GM11168 (cell line): ENCODE measurements around the gene TNFSF12.

Experiments used
- in situ Hi-C: fragments of 300-500 bp; cut with MboI; formaldehyde crosslinking; loops from one replicate; pipeline ENCODE4 v1.12.0; 2022; ENCODE audit warnings: low sequenced_read_pairs; ENCODE audit not compliant: unreplicated experiment

Gene TNFSF12, protein sequence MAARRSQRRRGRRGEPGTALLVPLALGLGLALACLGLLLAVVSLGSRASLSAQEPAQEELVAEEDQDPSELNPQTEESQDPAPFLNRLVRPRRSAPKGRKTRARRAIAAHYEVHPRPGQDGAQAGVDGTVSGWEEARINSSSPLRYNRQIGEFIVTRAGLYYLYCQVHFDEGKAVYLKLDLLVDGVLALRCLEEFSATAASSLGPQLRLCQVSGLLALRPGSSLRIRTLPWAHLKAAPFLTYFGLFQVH

GRCh38 chr17:7548585-7549400 lies at the start of gene TNFSF12:
TNFSF12 (plus strand) TSS chr17:7549058; CDS start chr17:7549154, 96 bp downstream.
- in situ Hi-C loops: no loop called here

DNA sequence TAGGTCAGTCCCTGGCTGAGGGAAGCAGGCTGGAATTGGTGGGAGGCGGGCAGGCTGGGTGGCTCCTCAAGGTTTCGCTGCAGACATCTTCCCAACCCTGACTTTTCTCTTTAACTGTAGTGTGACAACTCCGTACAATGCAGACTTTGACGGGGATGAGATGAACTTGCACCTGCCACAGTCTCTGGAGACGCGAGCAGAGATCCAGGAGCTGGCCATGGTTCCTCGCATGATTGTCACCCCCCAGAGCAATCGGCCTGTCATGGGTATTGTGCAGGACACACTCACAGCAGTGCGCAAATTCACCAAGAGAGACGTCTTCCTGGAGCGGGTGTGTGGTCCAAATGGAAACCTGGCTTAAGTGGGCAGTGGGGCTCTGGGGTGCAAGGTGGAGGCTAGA lies 49.7 kb upstream of the TNFSF12 start:
- in situ Hi-C loops: no loop called here

DNA sequence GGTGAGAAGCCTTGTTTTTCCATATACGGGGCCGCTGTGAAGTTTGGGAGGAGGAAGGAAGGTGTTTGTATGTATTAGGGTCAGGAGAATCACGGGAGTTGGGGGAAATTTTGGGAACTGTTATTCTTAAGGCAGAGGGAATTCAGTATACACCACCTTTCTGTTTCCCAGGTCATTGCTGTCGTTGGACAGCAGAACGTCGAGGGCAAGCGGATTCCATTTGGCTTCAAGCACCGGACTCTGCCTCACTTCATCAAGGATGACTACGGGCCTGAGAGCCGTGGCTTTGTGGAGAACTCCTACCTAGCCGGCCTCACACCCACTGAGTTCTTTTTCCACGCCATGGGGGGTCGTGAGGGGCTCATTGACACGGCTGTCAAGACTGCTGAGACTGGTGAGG lies 47.1 kb upstream of the TNFSF12 start:
- in situ Hi-C loops: no loop called here

DNA sequence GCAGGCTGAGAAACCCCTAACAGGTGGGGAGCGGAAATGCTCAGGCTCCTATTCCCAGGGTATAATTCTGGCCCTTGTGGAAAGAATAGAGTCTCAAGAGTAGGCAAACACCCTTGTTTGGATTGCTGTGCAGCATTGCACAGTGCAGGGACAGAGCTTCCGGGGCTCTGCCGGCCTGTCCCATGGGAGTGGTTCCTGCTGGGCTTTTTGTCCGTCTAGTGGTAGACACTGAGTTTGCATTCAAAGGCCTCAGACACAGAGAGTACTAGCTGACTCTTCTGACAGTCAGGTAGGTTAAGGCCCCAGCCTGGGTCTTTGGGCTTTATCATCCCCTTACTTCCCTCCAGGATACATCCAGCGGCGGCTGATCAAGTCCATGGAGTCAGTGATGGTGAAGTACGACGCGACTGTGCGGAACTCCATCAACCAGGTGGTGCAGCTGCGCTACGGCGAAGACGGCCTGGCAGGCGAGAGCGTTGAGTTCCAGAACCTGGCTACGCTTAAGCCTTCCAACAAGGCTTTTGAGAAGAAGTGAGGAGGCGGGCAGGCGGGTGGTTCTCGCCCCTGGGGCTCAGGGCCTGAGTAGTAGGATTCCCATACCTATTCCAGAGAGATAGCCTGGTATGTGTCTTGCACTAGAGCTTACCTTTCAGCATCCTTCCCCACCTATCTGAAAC lies 46.5 kb upstream of the TNFSF12 start:
- in situ Hi-C loops: no loop called here

DNA sequence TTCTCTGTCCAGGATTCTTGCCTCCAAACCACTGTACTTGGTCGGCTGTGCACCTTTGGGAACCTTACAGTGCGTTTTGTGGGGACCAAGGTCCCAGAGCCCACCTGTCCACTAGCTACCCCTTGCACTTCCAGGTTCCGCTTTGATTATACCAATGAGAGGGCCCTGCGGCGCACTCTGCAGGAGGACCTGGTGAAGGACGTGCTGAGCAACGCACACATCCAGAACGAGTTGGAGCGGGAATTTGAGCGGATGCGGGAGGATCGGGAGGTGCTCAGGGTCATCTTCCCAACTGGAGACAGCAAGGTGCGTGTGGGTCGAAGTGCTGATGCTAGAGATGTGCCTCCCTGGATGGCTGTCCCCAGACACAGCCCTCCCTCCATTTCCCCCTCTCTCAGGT lies 45.9 kb upstream of the TNFSF12 start:
- in situ Hi-C loops: no loop called here

DNA sequence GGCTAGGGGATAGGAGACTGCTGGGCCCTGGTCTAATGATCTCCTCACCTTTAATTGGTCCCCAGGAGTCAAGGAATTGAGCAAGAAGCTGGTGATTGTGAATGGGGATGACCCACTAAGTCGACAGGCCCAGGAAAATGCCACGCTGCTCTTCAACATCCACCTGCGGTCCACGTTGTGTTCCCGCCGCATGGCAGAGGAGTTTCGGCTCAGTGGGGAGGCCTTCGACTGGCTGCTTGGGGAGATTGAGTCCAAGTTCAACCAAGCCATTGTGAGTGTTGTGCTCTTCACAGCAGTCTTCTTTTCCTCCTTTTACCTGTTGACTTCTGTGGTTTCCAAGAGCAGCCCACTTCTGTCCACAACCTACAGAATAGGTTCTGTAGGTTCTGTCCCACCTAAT lies 45.3 kb upstream of the TNFSF12 start:
- in situ Hi-C loops: no loop called here

- in situ Hi-C loops: loop anchor here (5.0 kb wide), 1 partner anchor 34 kb away; no protein-coding TSS in a partner anchor
Observed at GRCh38 chr17:7508145-7508544, 40.7 kb upstream of the TNFSF12 start.

GRCh38 chr17:7508846-7509245 lies 40.0 kb upstream of the TNFSF12 start:
- in situ Hi-C loops: loop anchor here (5.0 kb wide), 1 partner anchor 33 kb away; no protein-coding TSS in a partner anchor

DNA sequence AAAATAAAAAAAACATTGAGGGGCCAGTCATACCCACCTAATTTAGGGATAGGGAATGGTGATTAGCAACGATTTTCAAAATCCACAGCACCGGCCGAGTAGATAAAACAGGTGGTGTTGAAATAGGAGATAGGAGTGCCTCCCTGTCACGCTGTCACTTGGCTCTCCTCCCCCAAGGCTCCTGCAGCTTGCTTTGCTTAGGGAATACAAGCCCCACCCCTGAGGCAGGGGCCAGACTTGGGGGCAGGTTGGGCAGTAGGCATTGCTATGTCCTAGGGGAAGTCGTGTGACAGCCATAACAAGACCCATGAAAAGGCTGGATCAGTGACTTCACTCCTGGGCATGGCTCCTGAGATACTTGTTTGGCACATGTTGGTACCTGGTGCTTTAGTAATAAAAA lies 38.9 kb upstream of the TNFSF12 start:
- in situ Hi-C loops: loop anchor here (5.0 kb wide), 1 partner anchor 32 kb away; no protein-coding TSS in a partner anchor

DNA sequence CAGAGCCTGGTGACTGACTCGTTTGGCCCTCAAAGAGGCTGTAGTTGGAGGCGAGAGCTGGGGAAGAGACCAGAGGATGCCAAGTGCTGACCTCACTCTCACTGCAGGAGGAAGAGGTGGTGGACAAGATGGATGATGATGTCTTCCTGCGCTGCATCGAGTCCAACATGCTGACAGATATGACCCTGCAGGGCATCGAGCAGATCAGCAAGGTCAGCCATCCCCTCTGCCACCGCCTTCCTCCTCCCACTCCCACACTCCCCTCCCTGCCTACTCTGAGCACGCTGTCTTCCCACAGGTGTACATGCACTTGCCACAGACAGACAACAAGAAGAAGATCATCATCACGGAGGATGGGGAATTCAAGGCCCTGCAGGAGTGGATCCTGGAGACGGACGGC lies 37.8 kb upstream of the TNFSF12 start:
- in situ Hi-C loops: no loop called here

GRCh38 chr17:7512105-7512504 lies 36.8 kb upstream of the TNFSF12 start:
- in situ Hi-C loops: no loop called here

DNA sequence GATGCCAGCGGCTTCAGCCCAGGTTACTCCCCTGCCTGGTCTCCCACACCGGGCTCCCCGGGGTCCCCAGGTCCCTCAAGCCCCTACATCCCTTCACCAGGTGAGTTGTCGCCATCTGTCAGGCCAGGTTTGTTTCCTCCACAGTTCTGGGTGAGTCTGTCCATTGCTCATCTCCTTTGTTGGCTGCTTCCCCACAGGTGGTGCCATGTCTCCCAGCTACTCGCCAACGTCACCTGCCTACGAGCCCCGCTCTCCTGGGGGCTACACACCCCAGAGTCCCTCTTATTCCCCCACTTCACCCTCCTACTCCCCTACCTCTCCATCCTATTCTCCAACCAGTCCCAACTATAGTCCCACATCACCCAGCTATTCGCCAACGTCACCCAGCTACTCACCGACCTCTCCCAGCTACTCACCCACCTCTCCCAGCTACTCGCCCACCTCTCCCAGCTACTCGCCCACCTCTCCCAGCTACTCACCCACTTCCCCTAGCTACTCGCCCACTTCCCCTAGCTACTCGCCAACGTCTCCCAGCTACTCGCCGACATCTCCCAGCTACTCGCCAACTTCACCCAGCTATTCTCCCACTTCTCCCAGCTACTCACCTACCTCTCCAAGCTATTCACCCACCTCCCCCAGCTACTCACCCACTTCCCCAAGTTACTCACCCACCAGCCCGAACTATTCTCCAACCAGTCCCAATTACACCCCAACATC lies 35.9 kb upstream of the TNFSF12 start:
- in situ Hi-C loops: no loop called here

DNA sequence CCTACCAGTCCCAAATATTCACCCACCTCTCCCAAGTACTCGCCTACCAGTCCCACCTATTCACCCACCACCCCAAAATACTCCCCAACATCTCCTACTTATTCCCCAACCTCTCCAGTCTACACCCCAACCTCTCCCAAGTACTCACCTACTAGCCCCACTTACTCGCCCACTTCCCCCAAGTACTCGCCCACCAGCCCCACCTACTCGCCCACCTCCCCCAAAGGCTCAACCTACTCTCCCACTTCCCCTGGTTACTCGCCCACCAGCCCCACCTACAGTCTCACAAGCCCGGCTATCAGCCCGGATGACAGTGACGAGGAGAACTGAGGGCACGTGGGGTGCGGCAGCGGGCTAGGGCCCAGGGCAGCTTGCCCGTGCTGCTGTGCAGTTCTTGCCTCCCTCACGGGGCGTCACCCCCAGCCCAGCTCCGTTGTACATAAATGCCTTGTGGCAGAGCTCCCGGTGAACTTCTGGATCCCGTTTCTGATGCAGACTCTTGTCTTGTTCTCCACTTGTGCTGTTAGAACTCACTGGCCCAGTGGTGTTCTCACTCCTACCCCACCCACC lies 34.9 kb upstream of the TNFSF12 start:
- in situ Hi-C loops: no loop called here

GRCh38 chr17:7515911-7516610 lies 32.8 kb upstream of the TNFSF12 start:
- in situ Hi-C loops: no loop called here

- in situ Hi-C loops: no loop called here
Observed at GRCh38 chr17:7523033-7523432, 25.8 kb upstream of the TNFSF12 start.

DNA sequence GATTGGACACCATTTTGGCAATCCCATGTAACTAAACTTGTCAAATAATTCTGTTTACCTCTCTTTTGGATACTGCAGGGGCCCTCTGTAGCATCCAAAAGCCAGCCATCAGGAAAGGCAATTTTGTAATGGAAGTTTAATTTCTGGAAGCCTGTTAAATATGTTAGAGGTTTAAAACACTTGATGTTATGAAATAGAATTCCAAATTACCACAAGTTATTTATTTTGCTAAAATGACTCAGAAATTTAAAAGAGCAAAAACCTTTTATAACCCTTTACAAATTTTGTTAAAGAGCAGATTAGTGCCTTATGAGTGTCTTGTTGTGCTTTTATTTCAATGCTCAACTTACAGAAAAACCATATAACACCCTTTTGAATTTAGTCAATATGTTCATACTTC lies 20.0 kb upstream of the TNFSF12 start:
- in situ Hi-C loops: no loop called here

- in situ Hi-C loops: no loop called here
Observed at GRCh38 chr17:7530023-7530900, 18.6 kb upstream of the TNFSF12 start.

DNA sequence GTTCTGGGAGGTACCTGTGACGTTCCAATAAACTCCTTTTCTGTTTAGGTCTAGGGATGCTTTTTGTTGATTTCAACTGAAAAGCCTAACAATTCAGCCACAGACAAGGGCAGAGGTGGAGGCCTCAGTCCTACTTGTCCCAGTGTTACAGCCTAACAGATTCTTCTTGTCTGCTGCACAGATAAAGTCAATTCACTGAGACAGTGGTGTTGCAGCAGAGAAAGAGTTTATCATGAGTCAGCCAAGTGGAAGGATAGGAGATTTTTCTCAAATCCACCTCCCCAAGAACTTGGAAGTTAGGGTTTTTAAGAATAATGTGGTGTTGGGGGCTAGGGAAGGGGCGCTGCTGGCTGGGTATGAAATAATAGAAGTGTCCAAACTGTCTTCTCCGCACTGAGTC lies 10.8 kb upstream of the TNFSF12 start:
- in situ Hi-C loops: no loop called here
